ENCODE data around the gene STK11. TPM values are rescaled to one million over a fixed set of nuclear protein-coding genes. Genes with fewer than 3 reads are reported as not detected.

The STK11 gene
- total RNA-seq, 2 experiments from 2014 or later: 76.5 to 78.4 TPM

GRCh38 chr19:1249298-1249989 lies 43.9 kb downstream of the STK11 start:
- intact Hi-C loops (cut with micrococcal nuclease; ENCODE audit: unreplicated experiment): loop anchor here (1.0 kb wide), 1 partner anchor 17 kb away; no protein-coding TSS in a partner anchor

GRCh38 chr19:1249990-1250436 lies 44.4 kb downstream of the STK11 start:
- H3K9me2 ChIP-seq (ENCODE audit: insufficient read depth, low read length): no peaks in the 10 kb centered on the region
- DNase-seq (ENCODE audit: low spot score): no peak
- TF ChIP-seq EZH2phosphoT487 (IDR thresholded peaks at IDR 0.05; ENCODE audit: borderline replicate concordance, low read depth, low read length) (no peak), CTCF (conservative IDR thresholded peaks at IDR 0.05; ENCODE audit: low read length) (no peak)
- H2AFZ ChIP-seq (ENCODE audit: low read length): no peak overlapping the region
- intact Hi-C loops (cut with micrococcal nuclease; ENCODE audit: unreplicated experiment): loop anchor here (1.0 kb wide), 1 partner anchor 16 kb away; no protein-coding TSS in a partner anchor
- H3K9me3 ChIP-seq (ENCODE audit: low read length): no peaks in the 10 kb centered on the region
- no TSS peak for BruUV-seq (replicated peaks)
- H3K4me2 ChIP-seq (ENCODE audit: low read length): peak overlapping the region; percentile 100
- H3K27ac ChIP-seq (ENCODE audit: low read depth, low read length, poor library complexity, severe bottlenecking): peak overlapping the region; percentile 87
- H4K20me1 ChIP-seq (ENCODE audit: insufficient read depth, low read length): 0 out of 2 replicates have a peak, but pooled peaks cover 7% of the 10 kb centered on the region
- peaks cover 38% of the 10 kb centered on the region; the same call in 1 of the 2 replicates for H3K79me2 ChIP-seq (ENCODE audit: insufficient read depth, low read depth, low read length)
- H3K36me3 ChIP-seq (ENCODE audit: insufficient read depth, low read length): peaks cover 57% of the 10 kb centered on the region
- ChIA-PET POLR2A (no interaction called here), CTCF (ENCODE audit: unreplicated experiment) (no interaction called here)
- peaks cover 40% of the 10 kb centered on the region for H3K4me1 ChIP-seq (ENCODE audit: insufficient read depth, low read length, poor library complexity, severe bottlenecking)
- peak overlapping the region; percentile 97 for H3K4me3 ChIP-seq (ENCODE audit: low read depth, low read length, poor library complexity, severe bottlenecking)

More at GRCh38 chr19:1249298-1249989, 43.9 kb downstream of the STK11 start:
- Histone ChIP-seq H3K4me3 (ENCODE audit: low read depth, low read length, poor library complexity, severe bottlenecking) (peak overlapping the region; percentile 97), H4K20me1 (ENCODE audit: insufficient read depth, low read length) (0 out of 2 replicates have a peak, but pooled peaks cover 7% of the 10 kb centered on the region), H3K4me1 (ENCODE audit: insufficient read depth, low read length, poor library complexity, severe bottlenecking) (peaks cover 46% of the 10 kb centered on the region), H3K36me3 (ENCODE audit: insufficient read depth, low read length) (peaks cover 56% of the 10 kb centered on the region), H3K4me2 (ENCODE audit: low read length) (peak overlapping the region; percentile 100), H3K9me3 (ENCODE audit: low read length) (no peaks in the 10 kb centered on the region), H3K27ac (ENCODE audit: low read depth, low read length, poor library complexity, severe bottlenecking) (peak overlapping the region; percentile 87), H3K9me2 (ENCODE audit: insufficient read depth, low read length) (no peaks in the 10 kb centered on the region), H2AFZ (ENCODE audit: low read length) (no peak overlapping the region), H3K79me2 (ENCODE audit: insufficient read depth, low read depth, low read length) (peaks cover 37% of the 10 kb centered on the region; the same call in 1 of the 2 replicates)
- ChIA-PET POLR2A (no interaction called here), CTCF (ENCODE audit: unreplicated experiment) (no interaction called here)
- no TSS peak for BruUV-seq (replicated peaks)
- DNase-seq (ENCODE audit: low spot score): peak; percentile 96
- no peak for TF ChIP-seq EZH2phosphoT487 (IDR thresholded peaks at IDR 0.05; ENCODE audit: borderline replicate concordance, low read depth, low read length)
- TF ChIP-seq CTCF (conservative IDR thresholded peaks at IDR 0.05; ENCODE audit: low read length): no peak
